WI38 (cell line): Measurements from ENCODE around the gene NSD2.

Source experiments
- H3K4me3 ChIP-seq: 2 replicates; pipeline ENCODE4 v1.5.1; 2011; ENCODE audit warnings: low read depth, mild to moderate bottlenecking, control low read depth, low read length
- TF ChIP-seq, protein P1 (sequence below): IDR thresholded peaks from 2 replicates; pipeline ENCODE4 v1.5.1; 2012; ENCODE audit warnings: low read depth, mild to moderate bottlenecking, control low read depth, low read length

NSD2 gene

DNA sequence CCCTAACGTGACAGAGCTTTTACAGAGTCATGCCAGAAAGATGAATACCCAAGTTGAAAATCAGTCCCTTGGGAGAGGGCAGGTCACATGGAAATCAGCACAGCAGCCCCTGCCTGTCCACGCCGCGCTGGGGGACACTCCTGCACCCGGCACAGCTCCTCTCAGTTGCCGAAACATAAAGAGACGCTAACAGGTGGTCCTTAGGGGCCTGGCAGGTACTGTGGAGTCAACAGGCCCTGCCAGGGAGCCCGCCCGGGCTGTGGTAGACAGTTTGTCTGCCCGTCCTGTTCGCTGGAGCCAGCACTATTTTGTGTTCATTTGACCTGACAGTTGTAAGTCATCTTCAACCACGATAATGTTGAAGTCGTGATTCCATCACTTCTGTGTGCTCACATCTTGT lies 107.0 kb downstream of the NSD2 start:
- no peak overlapping the region for H3K4me3 ChIP-seq
- TF ChIP-seq, protein P1, sequence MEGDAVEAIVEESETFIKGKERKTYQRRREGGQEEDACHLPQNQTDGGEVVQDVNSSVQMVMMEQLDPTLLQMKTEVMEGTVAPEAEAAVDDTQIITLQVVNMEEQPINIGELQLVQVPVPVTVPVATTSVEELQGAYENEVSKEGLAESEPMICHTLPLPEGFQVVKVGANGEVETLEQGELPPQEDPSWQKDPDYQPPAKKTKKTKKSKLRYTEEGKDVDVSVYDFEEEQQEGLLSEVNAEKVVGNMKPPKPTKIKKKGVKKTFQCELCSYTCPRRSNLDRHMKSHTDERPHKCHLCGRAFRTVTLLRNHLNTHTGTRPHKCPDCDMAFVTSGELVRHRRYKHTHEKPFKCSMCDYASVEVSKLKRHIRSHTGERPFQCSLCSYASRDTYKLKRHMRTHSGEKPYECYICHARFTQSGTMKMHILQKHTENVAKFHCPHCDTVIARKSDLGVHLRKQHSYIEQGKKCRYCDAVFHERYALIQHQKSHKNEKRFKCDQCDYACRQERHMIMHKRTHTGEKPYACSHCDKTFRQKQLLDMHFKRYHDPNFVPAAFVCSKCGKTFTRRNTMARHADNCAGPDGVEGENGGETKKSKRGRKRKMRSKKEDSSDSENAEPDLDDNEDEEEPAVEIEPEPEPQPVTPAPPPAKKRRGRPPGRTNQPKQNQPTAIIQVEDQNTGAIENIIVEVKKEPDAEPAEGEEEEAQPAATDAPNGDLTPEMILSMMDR, result no peak

DNA sequence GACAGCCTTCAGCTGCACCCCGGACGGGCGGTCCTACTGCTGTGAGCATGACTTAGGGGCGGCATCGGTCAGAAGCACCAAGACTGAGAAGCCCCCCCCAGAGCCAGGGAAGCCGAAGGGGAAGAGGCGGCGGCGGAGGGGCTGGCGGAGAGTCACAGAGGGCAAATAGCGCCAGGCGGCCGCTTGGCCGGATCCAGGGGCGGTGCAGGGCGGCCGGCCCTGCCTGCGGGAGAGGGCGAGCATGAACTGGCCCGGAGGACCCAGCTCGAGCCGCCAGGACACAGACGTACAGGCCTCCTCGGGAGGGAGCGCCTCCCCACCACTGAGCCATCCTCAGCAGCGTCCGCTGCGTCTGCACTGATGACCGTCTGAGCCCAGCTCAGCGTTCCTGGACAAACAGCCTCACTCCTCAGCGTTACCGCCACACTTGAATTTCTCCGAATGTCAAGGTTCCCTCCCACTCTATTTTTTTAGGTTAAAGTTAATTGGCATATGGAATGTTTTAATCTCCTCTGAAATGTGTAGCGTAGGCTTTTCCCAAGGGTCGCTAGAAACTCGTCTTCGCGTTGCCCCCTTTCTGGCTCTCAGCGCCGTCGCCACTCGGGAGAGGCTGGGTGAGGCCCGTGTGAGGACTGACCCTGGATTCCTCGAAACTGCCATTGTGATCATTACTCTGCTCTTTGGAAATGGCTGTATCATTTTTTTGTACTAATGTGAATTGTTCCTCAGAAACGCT lies 107.7 kb downstream of the NSD2 start:
- no peak overlapping the region for H3K4me3 ChIP-seq
- TF ChIP-seq, protein P1, result no peak

DNA sequence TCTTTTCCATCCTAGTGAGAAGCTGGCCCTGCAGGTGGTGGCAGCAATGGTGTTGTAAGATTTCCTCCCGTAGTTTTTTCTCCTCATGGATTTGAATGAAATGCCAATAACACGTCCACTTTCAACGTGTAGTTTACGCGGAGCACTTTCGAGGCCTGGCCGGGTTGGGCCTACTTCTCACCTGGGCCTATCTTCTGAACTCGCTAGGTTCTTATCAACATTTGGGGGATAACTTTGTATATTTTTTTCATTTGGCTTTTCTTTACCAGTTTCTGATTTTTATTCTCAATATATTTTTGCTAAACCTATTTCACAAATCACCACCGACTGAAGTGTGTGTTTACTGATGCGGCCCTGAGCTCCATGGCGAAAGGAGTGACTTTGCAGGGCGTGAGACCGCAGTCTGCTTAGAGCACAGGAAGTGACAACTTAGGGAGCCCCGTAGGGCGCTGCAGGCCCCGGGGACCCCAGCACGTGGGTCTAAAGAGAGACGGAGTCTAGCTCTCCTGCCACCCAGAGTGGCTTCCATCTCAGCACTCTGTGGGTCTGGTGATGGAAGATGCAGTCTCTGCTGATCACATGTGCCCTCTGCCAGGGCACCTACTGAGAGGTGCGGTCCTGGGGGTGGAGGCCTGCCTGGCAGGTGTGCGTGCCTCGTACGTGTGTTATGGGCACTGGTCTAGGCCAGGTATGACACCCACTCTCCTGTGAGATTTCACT lies 108.4 kb downstream of the NSD2 start:
- TF ChIP-seq, protein P1, result no peak
- no peak overlapping the region for H3K4me3 ChIP-seq

DNA sequence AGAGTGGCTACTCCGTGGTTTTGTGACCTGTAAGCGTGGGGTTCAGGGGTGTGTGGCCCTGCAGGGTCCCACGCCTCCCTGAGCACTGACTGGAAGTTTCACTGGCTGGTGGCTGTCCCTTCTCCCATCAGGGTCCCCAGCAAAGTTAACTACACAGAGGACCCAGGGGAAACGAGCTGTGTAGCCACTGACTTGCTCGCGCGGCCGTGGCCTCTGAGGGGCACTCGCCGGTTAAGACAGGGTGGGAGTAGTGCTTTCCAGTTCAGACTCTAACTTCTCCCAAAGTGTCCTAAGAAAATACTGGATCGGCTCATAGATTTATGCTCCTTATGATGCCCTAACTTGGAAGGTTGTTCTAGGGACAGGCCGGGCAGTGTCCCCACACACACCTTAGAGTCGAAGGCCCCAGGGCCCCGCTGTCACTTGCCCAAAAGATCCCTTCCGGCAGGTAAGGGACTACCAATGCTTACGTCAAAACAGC lies 109.4 kb downstream of the NSD2 start:
- H3K4me3 ChIP-seq, result no peak overlapping the region
- TF ChIP-seq, protein P1, result no peak

DNA sequence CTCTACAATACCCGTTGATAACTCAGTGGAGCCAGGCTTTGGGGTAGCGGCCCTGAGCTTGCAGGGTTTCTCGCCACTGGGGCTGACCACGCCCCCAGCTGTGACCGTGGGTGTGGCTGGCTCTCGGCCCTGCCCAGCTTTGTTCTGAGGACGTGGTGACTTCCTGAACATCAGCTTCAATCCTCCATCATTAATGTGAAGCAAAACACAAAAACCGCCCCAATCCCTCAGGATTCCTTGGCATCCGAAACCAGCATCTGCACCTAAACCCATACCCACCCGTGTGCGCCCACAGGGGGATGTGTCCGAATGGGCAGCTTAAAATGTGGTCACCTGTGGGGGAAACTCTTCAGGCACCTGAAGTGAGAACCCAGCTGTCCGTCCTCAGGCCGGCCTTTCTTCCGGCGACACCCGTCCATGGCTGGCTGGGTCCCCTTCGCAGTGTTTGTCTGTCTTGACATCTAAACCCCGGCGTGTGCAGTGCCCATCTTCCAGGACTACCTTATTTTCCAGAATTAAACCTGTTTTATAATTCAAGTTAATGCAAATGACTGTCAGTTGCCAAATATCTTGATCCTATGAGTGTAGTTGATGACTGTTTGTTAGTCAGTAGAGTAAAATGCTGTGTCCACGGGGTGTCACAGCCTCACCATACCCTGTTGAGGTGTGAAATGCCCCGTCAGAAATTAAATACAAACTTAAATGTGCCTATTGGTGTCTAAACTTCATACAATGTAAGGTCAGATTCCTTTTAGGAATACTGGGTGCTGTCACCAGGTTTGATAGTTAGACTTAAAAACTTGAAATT lies 110.3 kb downstream of the NSD2 start:
- TF ChIP-seq, protein P1, result no peak
- H3K4me3 ChIP-seq, result no peak overlapping the region

DNA sequence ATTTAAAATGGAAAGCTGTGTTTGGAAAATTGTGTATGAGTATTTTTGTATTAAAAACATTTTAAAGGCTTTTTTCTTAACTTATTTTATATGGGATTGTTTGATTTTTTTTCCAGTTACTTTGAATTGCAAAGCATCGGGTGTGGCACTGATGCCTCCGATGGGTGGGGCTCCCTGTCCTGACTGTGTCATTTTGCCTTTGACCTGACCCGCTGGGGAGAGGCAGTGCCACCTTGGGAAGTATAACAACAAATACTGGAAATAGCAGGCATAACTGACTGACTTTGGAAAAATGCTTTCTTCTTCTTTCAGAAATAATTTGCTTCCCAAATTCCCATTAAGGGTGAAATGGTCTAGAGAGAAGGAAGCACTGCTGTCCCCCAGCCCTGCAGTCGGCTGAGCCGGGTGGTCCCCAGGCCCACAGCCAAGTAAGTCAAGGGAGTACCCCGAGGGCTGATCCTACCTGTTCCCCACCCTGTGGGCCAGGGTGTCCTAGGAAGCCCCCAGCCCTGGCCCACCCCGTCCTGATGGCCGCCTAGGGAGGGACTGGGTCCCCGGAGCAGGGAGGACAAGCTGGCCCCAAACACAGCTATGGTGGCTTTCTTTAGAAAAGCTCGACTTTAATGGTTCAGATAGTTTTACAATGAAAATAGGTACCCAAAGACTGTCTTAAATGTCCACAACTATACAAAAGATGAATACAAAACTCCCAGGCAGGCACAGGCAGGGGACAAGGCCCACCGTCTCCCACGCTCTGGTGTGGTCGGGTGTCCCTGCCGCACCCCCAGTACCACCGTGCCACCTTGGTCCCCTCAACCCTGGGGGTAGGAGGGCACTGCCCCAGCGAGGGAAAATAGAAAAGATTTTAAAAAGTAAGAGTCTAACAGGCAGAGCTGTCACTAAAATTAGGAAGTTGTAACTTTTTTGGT lies 111.2 kb downstream of the NSD2 start:
- TF ChIP-seq, protein P1, result no peak
- H3K4me3 ChIP-seq, result no peak overlapping the region
